Measurements from ENCODE around the gene CPSF4L.
"Not testable (repeated sequence)": the region's sequence is repeated elsewhere in the genome, so short reads cannot be mapped to it uniquely, and the experiment has no call there.

Gene CPSF4L

GRCh38 chr17:73268582-73269328, 7.1 kb upstream of the CPSF4L start:
- no peak for DNase-seq (ENCODE audit: low read depth)

GRCh38 chr17:73267648-73268537, 6.2 kb upstream of the CPSF4L start:
- no peak for DNase-seq (ENCODE audit: low read depth)

- DNase-seq (ENCODE audit: low read depth), result no peak
Measured at GRCh38 chr17:73266796-73267195, 5.1 kb upstream of the CPSF4L start.

GRCh38 chr17:73265646-73266640, 4.3 kb upstream of the CPSF4L start:
- no peak for DNase-seq (ENCODE audit: low read depth)

GRCh38 chr17:73264448-73264847, 2.8 kb upstream of the CPSF4L start:
- not testable (repeated sequence) for DNase-seq (ENCODE audit: low read depth)

- DNase-seq (ENCODE audit: low read depth), result no peak
Measured at GRCh38 chr17:73262676-73263642, 1.3 kb upstream of the CPSF4L start.

GRCh38 chr17:73261952-73262675, 434 bp upstream of the CPSF4L start:
- DNase-seq (ENCODE audit: low read depth), result no peak

GRCh38 chr17:73257516-73257915, 4.2 kb downstream of the CPSF4L start:
- DNase-seq (ENCODE audit: low read depth), result no peak

- DNase-seq (ENCODE audit: low read depth), result no peak
Measured at GRCh38 chr17:73256220-73256619, 5.5 kb downstream of the CPSF4L start.

GRCh38 chr17:73255671-73256181, 6.0 kb downstream of the CPSF4L start:
- peak; percentile 41 for DNase-seq (ENCODE audit: low read depth)

- DNase-seq (ENCODE audit: low read depth), result no peak
Measured at GRCh38 chr17:73251871-73252270, 9.8 kb downstream of the CPSF4L start.

GRCh38 chr17:73250851-73251640, 10.6 kb downstream of the CPSF4L start:
- DNase-seq (ENCODE audit: low read depth), result no peak

- no peak for DNase-seq (ENCODE audit: low read depth)
Measured at GRCh38 chr17:73249700-73250099, 12.0 kb downstream of the CPSF4L start.

GRCh38 chr17:73248532-73248931, 13.1 kb downstream of the CPSF4L start:
- DNase-seq (ENCODE audit: low read depth), result no peak

- DNase-seq (ENCODE audit: low read depth), result no peak
Measured at GRCh38 chr17:73247726-73248125, 14.0 kb downstream of the CPSF4L start.

GRCh38 chr17:73240561-73240960, 21.1 kb downstream of the CPSF4L start:
- no peak for DNase-seq (ENCODE audit: low read depth)

GRCh38 chr17:73237714-73238113, 24.0 kb downstream of the CPSF4L start:
- no peak for DNase-seq (ENCODE audit: low read depth)

GRCh38 chr17:73234736-73235135, 26.9 kb downstream of the CPSF4L start:
- no peak for DNase-seq (ENCODE audit: low read depth)

Data from activated T-helper 9 cell treated with anti-CD3 and anti-CD28 coated beads, Interleukin-2, amount 50 U/mL, for 16 hours (primary cell).